Mesothelial cell of epicardium (in vitro differentiated cells): ENCODE results near the gene SH3RF3. TPM values are rescaled to one million over a fixed set of nuclear protein-coding genes. Genes with fewer than 3 reads are reported as not detected.

ENCODE experiments used
- DNase-seq, 2 experiments: peaks; one replicate each; pipeline ENCODE4 v3.0.0; 2021; ENCODE audit warnings: low spot score in 2 of 2; ENCODE audit not compliant: unreplicated experiment in 2 of 2
- H3K27ac Mint-ChIP-seq: 2 replicates; pipeline ENCODE4 v1.8.0; 2021; ENCODE audit warnings: mixed read lengths
- H3K27me3 Mint-ChIP-seq: 2 replicates; pipeline ENCODE4 v1.8.0; 2021; ENCODE audit warnings: low read depth, mixed read lengths
- H3K36me3 Mint-ChIP-seq: 2 replicates; pipeline ENCODE4 v1.8.0; 2021; ENCODE audit warnings: mixed read lengths
- H3K4me1 Mint-ChIP-seq: 2 replicates; pipeline ENCODE4 v1.8.0; 2021; ENCODE audit warnings: mixed read lengths
- H3K4me3 Mint-ChIP-seq: 2 replicates; pipeline ENCODE4 v1.8.0; 2021; ENCODE audit warnings: mild to moderate bottlenecking, moderate library complexity, mixed read lengths
- H3K9me3 Mint-ChIP-seq: 2 replicates; pipeline ENCODE4 v1.8.0; 2021; ENCODE audit warnings: mixed read lengths
- CTCF ChIP-seq: fragments of 200-600 bp; sonication (generic); IDR thresholded peaks from one replicate; pipeline ENCODE4 v1.5.0; 2021; ENCODE audit warnings: antibody characterized with exemption; ENCODE audit not compliant: unreplicated experiment
- total RNA-seq: library from RNA; stranded (reverse); gene quantifications from 3 replicates; pipeline ENCODE4 v1.2.1, GENCODE V29; 2021

The SH3RF3 gene
- total RNA-seq, 1 donor from 2014 or later: 2.7 TPM

- peak in 1 of 2 experiments; percentile 37 for DNase-seq
- Mint-ChIP-seq H3K27ac (no peak overlapping the region), H3K4me1 (peaks cover 4% of the 10 kb centered on the region), H3K36me3 (no peaks in the 10 kb centered on the region), H3K9me3 (no peaks in the 10 kb centered on the region), H3K4me3 (peak overlapping the region; percentile 69), H3K27me3 (peaks cover 77% of the 10 kb centered on the region)
- no peak for TF ChIP-seq CTCF
Observed at GRCh38 chr2:109129921-109130722, 1.1 kb downstream of the SH3RF3 start.

- Mint-ChIP-seq H3K4me1 (peaks cover 9% of the 10 kb centered on the region), H3K4me3 (peak overlapping the region; percentile 69), H3K36me3 (no peaks in the 10 kb centered on the region), H3K9me3 (no peaks in the 10 kb centered on the region), H3K27me3 (peaks cover 81% of the 10 kb centered on the region), H3K27ac (no peak overlapping the region)
- no peak for DNase-seq
- TF ChIP-seq CTCF: no peak
Observed at GRCh38 chr2:109130723-109130995, 1.7 kb downstream of the SH3RF3 start.

GRCh38 chr2:109131777-109132176 is 2.8 kb downstream of the SH3RF3 start:
- Mint-ChIP-seq H3K27ac (no peak overlapping the region), H3K27me3 (peaks cover 82% of the 10 kb centered on the region), H3K4me1 (peaks cover 9% of the 10 kb centered on the region), H3K4me3 (no peak overlapping the region), H3K9me3 (no peaks in the 10 kb centered on the region), H3K36me3 (no peaks in the 10 kb centered on the region)
- DNase-seq: no peak
- no peak for TF ChIP-seq CTCF

- H3K27me3 Mint-ChIP-seq: peaks cover 85% of the 10 kb centered on the region
- no peak for TF ChIP-seq CTCF
Observed at GRCh38 chr2:109132626-109133025, 3.6 kb downstream of the SH3RF3 start.

GRCh38 chr2:109133746-109134145 is 4.7 kb downstream of the SH3RF3 start:
- Mint-ChIP-seq H3K9me3 (no peaks in the 10 kb centered on the region), H3K27me3 (peaks cover 85% of the 10 kb centered on the region), H3K36me3 (no peaks in the 10 kb centered on the region), H3K4me3 (no peak overlapping the region), H3K4me1 (peaks cover 16% of the 10 kb centered on the region), H3K27ac (no peak overlapping the region)
- DNase-seq: peak in 1 of 2 experiments; percentile 16
- no peak for TF ChIP-seq CTCF

More at GRCh38 chr2:109132626-109133025, 3.6 kb downstream of the SH3RF3 start:
- Mint-ChIP-seq H3K36me3 (no peaks in the 10 kb centered on the region), H3K9me3 (no peaks in the 10 kb centered on the region), H3K4me3 (no peak overlapping the region), H3K4me1 (peaks cover 9% of the 10 kb centered on the region), H3K27ac (no peak overlapping the region)
- no peak for DNase-seq
